IPS-20b (cell line): Measurements from ENCODE around the gene TRMT11.
"Not testable (repeated sequence)": the region's sequence is repeated elsewhere in the genome, so short reads cannot be mapped to it uniquely, and the experiment has no call there.

Source experiments
- H3K27ac ChIP-seq: one replicate; pipeline ENCODE4 v1.5.1; 2013; ENCODE audit warnings: low read length
- H3K27me3 ChIP-seq: 2 replicates; pipeline ENCODE4 v1.6.1; 2013; ENCODE audit warnings: mild to moderate bottlenecking, low read length, inconsistent platforms; ENCODE audit not compliant: insufficient read depth
- H3K36me3 ChIP-seq: 2 replicates; pipeline ENCODE4 v1.6.1; 2013; ENCODE audit warnings: low read depth, mild to moderate bottlenecking, inconsistent platforms, low read length, moderate library complexity; ENCODE audit not compliant: insufficient read depth
- H3K4me1 ChIP-seq: 2 replicates; pipeline ENCODE4 v1.6.1; 2013; ENCODE audit warnings: mild to moderate bottlenecking, control low read depth, inconsistent platforms, low read length, moderate library complexity; ENCODE audit not compliant: insufficient read depth
- H3K4me3 ChIP-seq: 2 replicates; pipeline ENCODE4 v1.5.1; 2013; ENCODE audit warnings: mild to moderate bottlenecking, low read length, inconsistent platforms
- H3K9ac ChIP-seq: 2 replicates; pipeline ENCODE4 v1.6.1; 2013; ENCODE audit warnings: low read depth, mild to moderate bottlenecking, inconsistent platforms, low read length, moderate library complexity
- H3K9me3 ChIP-seq: 2 replicates; pipeline ENCODE4 v1.6.1; 2013; ENCODE audit warnings: mild to moderate bottlenecking, low read depth, low read length, inconsistent platforms; ENCODE audit not compliant: insufficient read depth

Gene TRMT11

GRCh38 chr6:125948455-125948854, 37.9 kb upstream of the TRMT11 start:
- Histone ChIP-seq H3K36me3 (no peaks in the 10 kb centered on the region), H3K4me1 (no peaks in the 10 kb centered on the region), H3K4me3 (no peak overlapping the region), H3K9me3 (no peaks in the 10 kb centered on the region; the same call in 1 of the 2 replicates), H3K27me3 (no peaks in the 10 kb centered on the region), H3K27ac (no peak overlapping the region), H3K9ac (no peak overlapping the region)

GRCh38 chr6:125949069-125949468, 37.3 kb upstream of the TRMT11 start:
- Histone ChIP-seq H3K27ac (no peak overlapping the region), H3K36me3 (no peaks in the 10 kb centered on the region), H3K9ac (no peak overlapping the region), H3K9me3 (no peaks in the 10 kb centered on the region; the same call in 1 of the 2 replicates), H3K4me3 (no peak overlapping the region), H3K27me3 (no peaks in the 10 kb centered on the region), H3K4me1 (no peaks in the 10 kb centered on the region)

- H3K9ac ChIP-seq = no peak overlapping the region
- H3K4me1 ChIP-seq = no peaks in the 10 kb centered on the region
- H3K9me3 ChIP-seq = no peaks in the 10 kb centered on the region; the same call in 1 of the 2 replicates
- no peak overlapping the region for H3K27ac ChIP-seq
- H3K36me3 ChIP-seq = no peaks in the 10 kb centered on the region
- no peaks in the 10 kb centered on the region for H3K27me3 ChIP-seq
- H3K4me3 ChIP-seq = no peak overlapping the region
Observed at GRCh38 chr6:125950293-125950692, 36.0 kb upstream of the TRMT11 start.

- not testable (repeated sequence) for H3K9ac ChIP-seq, H3K36me3 ChIP-seq, H3K4me3 ChIP-seq, H3K27me3 ChIP-seq, H3K9me3 ChIP-seq, H3K27ac ChIP-seq, H3K4me1 ChIP-seq
Observed at GRCh38 chr6:125950716-125951115, 35.6 kb upstream of the TRMT11 start.

GRCh38 chr6:125951323-125951722, 35.0 kb upstream of the TRMT11 start:
- no peak overlapping the region for H3K27ac ChIP-seq

GRCh38 chr6:125952764-125953501, 33.4 kb upstream of the TRMT11 start:
- no peak overlapping the region for H3K9ac ChIP-seq
- H3K4me1 ChIP-seq = peaks cover 4% of the 10 kb centered on the region; the same call in 1 of the 2 replicates
- H3K27me3 ChIP-seq = no peaks in the 10 kb centered on the region
- H3K9me3 ChIP-seq = no peaks in the 10 kb centered on the region; the same call in 1 of the 2 replicates
- no peaks in the 10 kb centered on the region for H3K36me3 ChIP-seq
- H3K27ac ChIP-seq = no peak overlapping the region
- no peak overlapping the region for H3K4me3 ChIP-seq

More at GRCh38 chr6:125951323-125951722, 35.0 kb upstream of the TRMT11 start:
- no peaks in the 10 kb centered on the region for H3K27me3 ChIP-seq
- H3K9ac ChIP-seq = no peak overlapping the region
- H3K4me3 ChIP-seq = no peak overlapping the region
- H3K4me1 ChIP-seq = no peaks in the 10 kb centered on the region; the same call in 1 of the 2 replicates
- no peaks in the 10 kb centered on the region; the same call in 1 of the 2 replicates for H3K9me3 ChIP-seq
- H3K36me3 ChIP-seq = no peaks in the 10 kb centered on the region

GRCh38 chr6:125953502-125953875, 32.9 kb upstream of the TRMT11 start:
- Histone ChIP-seq H3K27ac (no peak overlapping the region), H3K9me3 (no peaks in the 10 kb centered on the region; the same call in 1 of the 2 replicates), H3K4me1 (peaks cover 4% of the 10 kb centered on the region; the same call in 1 of the 2 replicates), H3K36me3 (no peaks in the 10 kb centered on the region), H3K4me3 (no peak overlapping the region), H3K9ac (no peak overlapping the region), H3K27me3 (no peaks in the 10 kb centered on the region)

- Histone ChIP-seq H3K9me3 (no peaks in the 10 kb centered on the region; the same call in 1 of the 2 replicates), H3K27me3 (no peaks in the 10 kb centered on the region), H3K4me1 (peaks cover 4% of the 10 kb centered on the region; the same call in 1 of the 2 replicates), H3K36me3 (no peaks in the 10 kb centered on the region), H3K27ac (no peak overlapping the region), H3K4me3 (no peak overlapping the region), H3K9ac (no peak overlapping the region)
Observed at GRCh38 chr6:125954735-125955339, 31.5 kb upstream of the TRMT11 start.

- no peaks in the 10 kb centered on the region; the same call in 1 of the 2 replicates for H3K9me3 ChIP-seq
- peaks cover 4% of the 10 kb centered on the region; the same call in 1 of the 2 replicates for H3K4me1 ChIP-seq
- no peaks in the 10 kb centered on the region for H3K36me3 ChIP-seq
- H3K27ac ChIP-seq = no peak overlapping the region
- no peaks in the 10 kb centered on the region for H3K27me3 ChIP-seq
- peak overlapping the region; percentile 85 for H3K4me3 ChIP-seq
- H3K9ac ChIP-seq = peak overlapping the region; percentile 2; the same call in 1 of the 2 replicates
Observed at GRCh38 chr6:125955973-125956372, 30.4 kb upstream of the TRMT11 start.

GRCh38 chr6:125956506-125957390, 29.6 kb upstream of the TRMT11 start, which contains the start of gene HINT3:
Gene HINT3 (plus strand): TSS chr6:125956770. CDS start chr6:125956978, 208 bp downstream.
- Histone ChIP-seq H3K4me1 (peaks cover 4% of the 10 kb centered on the region; the same call in 1 of the 2 replicates), H3K4me3 (peak within 1 kb of the TSS; percentile 85), H3K9me3 (no peaks in the 10 kb centered on the region; the same call in 1 of the 2 replicates), H3K36me3 (no peaks in the 10 kb centered on the region), H3K27ac (no peak within 1 kb of the TSS), H3K9ac (peak within 1 kb of the TSS; percentile 86; the same call in 1 of the 2 replicates), H3K27me3 (no peaks in the 10 kb centered on the region)

GRCh38 chr6:125957391-125957693, 29.0 kb upstream of the TRMT11 start:
- peak overlapping the region; percentile 85 for H3K4me3 ChIP-seq
- H3K27me3 ChIP-seq = no peaks in the 10 kb centered on the region
- H3K9ac ChIP-seq = peak overlapping the region; percentile 86; the same call in 1 of the 2 replicates
- no peaks in the 10 kb centered on the region for H3K36me3 ChIP-seq
- no peaks in the 10 kb centered on the region; the same call in 1 of the 2 replicates for H3K9me3 ChIP-seq
- H3K4me1 ChIP-seq = peaks cover 4% of the 10 kb centered on the region; the same call in 1 of the 2 replicates
- H3K27ac ChIP-seq = no peak overlapping the region
